ENCODE data around the gene CEP112. TPM values are rescaled to one million over a fixed set of nuclear protein-coding genes. Genes with fewer than 3 reads are reported as not detected.
"Not testable (repeated sequence)": the region's sequence is repeated elsewhere in the genome, so short reads cannot be mapped to it uniquely, and the experiment has no call there.

Gene CEP112
- total and polyA plus RNA-seq, 4 donors: 1.1 to 4.9 (median 1.4) TPM

- Histone ChIP-seq H3K9ac (ENCODE audit: low read depth in 1 of 2, low read length in 2 of 2) (no peak overlapping the region), H3K9me3 (ENCODE audit: control insufficient read depth in 4 of 4, low read length in 3 of 4) (peaks cover 0 to 12% (median 4%) of the 10 kb centered on the region in 4 donors), H3K36me3 (ENCODE audit: control insufficient read depth in 4 of 4, insufficient read depth in 3 of 4, low read depth in 1 of 4, low read length in 3 of 4) (no peaks in the 10 kb centered on the region), H3K4me3 (ENCODE audit: low read depth in 1 of 3, low read length in 3 of 3) (no peak overlapping the region), H3K4me1 (ENCODE audit: control insufficient read depth in 4 of 4, insufficient read depth in 4 of 4, low read length in 3 of 4) (no peaks in the 10 kb centered on the region), H3K27ac (ENCODE audit: low read depth in 1 of 2, low read length in 2 of 2) (no peak overlapping the region), H3K27me3 (ENCODE audit: control insufficient read depth in 4 of 4, insufficient read depth in 4 of 4, low read length in 3 of 4) (no peaks in the 10 kb centered on the region)
- DNase-seq (ENCODE audit: low spot score): no peak
- 60% methylated on average over 3 of the region's 3 CpGs for WGBS
- TF ChIP-seq RXRA (IDR thresholded peaks at IDR 0.05) (no peak), SP1 (IDR thresholded peaks at IDR 0.05) (no peak), ZBTB33 (IDR thresholded peaks at IDR 0.05) (no peak), YY1 (IDR thresholded peaks at IDR 0.05) (no peak), REST (IDR thresholded peaks at IDR 0.05) (no peak)
Measured at GRCh38 chr17:65811043-65811442, 380.9 kb downstream of the CEP112 start.

GRCh38 chr17:65809366-65809765 lies 382.6 kb downstream of the CEP112 start:
- Histone ChIP-seq H3K27me3 (ENCODE audit: control insufficient read depth in 4 of 4, insufficient read depth in 4 of 4, low read length in 3 of 4) (no peaks in the 10 kb centered on the region), H3K9me3 (ENCODE audit: control insufficient read depth in 4 of 4, low read length in 3 of 4) (peaks cover 0 to 12% (median 4%) of the 10 kb centered on the region in 4 donors), H3K27ac (ENCODE audit: low read depth in 1 of 2, low read length in 2 of 2) (no peak overlapping the region), H3K36me3 (ENCODE audit: control insufficient read depth in 4 of 4, insufficient read depth in 3 of 4, low read depth in 1 of 4, low read length in 3 of 4) (no peaks in the 10 kb centered on the region), H3K4me3 (ENCODE audit: low read depth in 1 of 3, low read length in 3 of 3) (no peak overlapping the region), H3K9ac (ENCODE audit: low read depth in 1 of 2, low read length in 2 of 2) (no peak overlapping the region), H3K4me1 (ENCODE audit: control insufficient read depth in 4 of 4, insufficient read depth in 4 of 4, low read length in 3 of 4) (no peaks in the 10 kb centered on the region)
- WGBS: 73% methylated on average over 2 of the region's 2 CpGs
- no peak for TF ChIP-seq FOXA2 (IDR thresholded peaks at IDR 0.05)
- TF ChIP-seq REST (IDR thresholded peaks at IDR 0.05): no peak
- no peak for TF ChIP-seq RXRA (IDR thresholded peaks at IDR 0.05)
- TF ChIP-seq SP1 (IDR thresholded peaks at IDR 0.05): no peak
- TF ChIP-seq TAF1 (conservative IDR thresholded peaks at IDR 0.05): no peak
- no peak for TF ChIP-seq RAD21 (IDR thresholded peaks at IDR 0.05)
- TF ChIP-seq HNF4G (IDR thresholded peaks at IDR 0.05): no peak
- no peak for TF ChIP-seq ATF3 (IDR thresholded peaks at IDR 0.05)
- TF ChIP-seq EGR1 (IDR thresholded peaks at IDR 0.05; ENCODE audit: low read depth in 2 of 2): no peak
- no peak for DNase-seq (ENCODE audit: low spot score)

GRCh38 chr17:65808566-65808965 lies 383.4 kb downstream of the CEP112 start:
- not testable (repeated sequence) for H3K27ac ChIP-seq (ENCODE audit: low read depth in 1 of 2, low read length in 2 of 2); H3K27me3 ChIP-seq (ENCODE audit: control insufficient read depth in 4 of 4, insufficient read depth in 4 of 4, low read length in 3 of 4); DNase-seq (ENCODE audit: low spot score); H3K4me1 ChIP-seq (ENCODE audit: control insufficient read depth in 4 of 4, insufficient read depth in 4 of 4, low read length in 3 of 4); H3K36me3 ChIP-seq (ENCODE audit: control insufficient read depth in 4 of 4, insufficient read depth in 3 of 4, low read depth in 1 of 4, low read length in 3 of 4); H3K4me3 ChIP-seq (ENCODE audit: low read depth in 1 of 3, low read length in 3 of 3); H3K9ac ChIP-seq (ENCODE audit: low read depth in 1 of 2, low read length in 2 of 2)
- WGBS: 91% methylated on average over 1 of the region's 1 CpG
- H3K9me3 ChIP-seq (ENCODE audit: control insufficient read depth in 4 of 4, low read length in 3 of 4): peaks cover 0 to 12% (median 4%) of the 10 kb centered on the region in 4 donors

All from liver (tissue), 9 donors.